HFFc6 (cell line): Measurements from ENCODE around the gene MNT. TPM values are rescaled to one million over a fixed set of nuclear protein-coding genes. Genes with fewer than 3 reads are reported as not detected.

ENCODE experiments used
- DNase-seq: peaks from one replicate; pipeline ENCODE4 v3.0.0-alpha.2; 2018
- H3K27ac Mint-ChIP-seq: 2 replicates; pipeline ENCODE4 v1.8.0; 2020; ENCODE audit warnings: mild to moderate bottlenecking, mixed read lengths
- H3K27me3 Mint-ChIP-seq: 2 replicates; pipeline ENCODE4 v1.8.0; 2021; ENCODE audit warnings: mild to moderate bottlenecking, moderate library complexity, mixed read lengths; ENCODE audit not compliant: insufficient read depth
- H3K36me3 Mint-ChIP-seq: 2 replicates; pipeline ENCODE4 v1.8.0; 2021; ENCODE audit warnings: low read depth, mixed read lengths
- H3K4me1 Mint-ChIP-seq: 2 replicates; pipeline ENCODE4 v1.8.0; 2020; ENCODE audit warnings: low read depth, mixed read lengths
- H3K4me3 Mint-ChIP-seq: 2 replicates; pipeline ENCODE4 v1.8.0; 2020; ENCODE audit warnings: mild to moderate bottlenecking, moderate library complexity, mixed read lengths
- H3K9me3 Mint-ChIP-seq: 2 replicates; pipeline ENCODE4 v1.8.0; 2020; ENCODE audit warnings: mild to moderate bottlenecking, mixed read lengths
- total RNA-seq, 6 experiments: library from RNA; stranded (reverse); fragmentation: NEBNext Ultra II Directional; extraction: Animal tissue kit (Norgen Biotek cat#: 25700); gene quantifications; 2 replicates in 1 of 6; 3 replicates in 5 of 6; pipeline ENCODE4 v1.2.3, GENCODE V29; 2021
- TF ChIP-seq, protein P1 (sequence below): fragments of 200-600 bp; sonication (generic); IDR thresholded peaks from 2 replicates; pipeline ENCODE4 v1.5.0; 2021; ENCODE audit warnings: antibody characterized with exemption, mild to moderate bottlenecking

Gene MNT
- total RNA-seq, 6 experiments from 2014 or later, result 19.4 to 25.4 (median 21.9) TPM

DNA sequence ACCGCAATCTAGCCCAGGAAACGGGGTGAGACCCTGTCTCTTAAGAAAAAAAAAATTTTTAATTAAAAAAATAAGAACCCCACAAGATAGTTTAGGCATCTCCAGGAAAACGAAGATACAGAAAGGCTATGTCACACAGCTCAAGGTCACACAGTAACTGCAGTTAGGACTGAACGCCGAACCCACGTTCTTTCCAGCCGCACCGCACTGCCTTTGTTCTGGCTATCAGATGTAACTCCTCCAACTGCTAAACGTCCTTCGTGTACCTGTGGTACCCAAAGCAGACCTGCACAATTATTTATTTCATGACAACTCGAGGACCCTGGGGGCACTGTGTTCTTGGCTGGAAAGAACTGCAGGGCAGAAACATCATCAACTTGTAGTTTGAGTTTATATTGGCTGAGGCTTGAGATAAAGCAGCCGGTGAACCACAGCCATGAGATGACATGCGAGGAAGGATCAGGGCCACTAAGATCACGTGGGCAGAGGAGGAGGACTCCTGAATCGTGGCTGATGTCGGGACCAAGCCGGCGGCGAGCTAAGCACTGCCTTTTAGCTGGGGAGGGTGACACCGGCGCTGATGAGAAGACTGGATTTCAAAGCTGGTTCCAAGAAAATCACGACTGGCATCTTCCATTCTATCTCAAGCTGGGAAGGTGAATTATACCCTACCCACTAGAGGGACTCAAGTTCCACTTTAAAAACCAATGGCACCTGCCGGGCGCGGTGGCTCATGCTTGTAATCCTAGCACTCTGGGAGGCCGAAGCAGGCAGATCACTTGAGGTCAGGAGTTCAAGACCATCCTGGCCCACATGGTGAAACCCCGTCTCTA is 20.7 kb upstream of the MNT start:
- H3K27me3 Mint-ChIP-seq, result no peaks in the 10 kb centered on the region; the same call in 1 of the 2 replicates
- DNase-seq, result no peak
- peaks cover 6% of the 10 kb centered on the region for H3K4me1 Mint-ChIP-seq
- H3K4me3 Mint-ChIP-seq, result no peak overlapping the region
- TF ChIP-seq, protein P1, sequence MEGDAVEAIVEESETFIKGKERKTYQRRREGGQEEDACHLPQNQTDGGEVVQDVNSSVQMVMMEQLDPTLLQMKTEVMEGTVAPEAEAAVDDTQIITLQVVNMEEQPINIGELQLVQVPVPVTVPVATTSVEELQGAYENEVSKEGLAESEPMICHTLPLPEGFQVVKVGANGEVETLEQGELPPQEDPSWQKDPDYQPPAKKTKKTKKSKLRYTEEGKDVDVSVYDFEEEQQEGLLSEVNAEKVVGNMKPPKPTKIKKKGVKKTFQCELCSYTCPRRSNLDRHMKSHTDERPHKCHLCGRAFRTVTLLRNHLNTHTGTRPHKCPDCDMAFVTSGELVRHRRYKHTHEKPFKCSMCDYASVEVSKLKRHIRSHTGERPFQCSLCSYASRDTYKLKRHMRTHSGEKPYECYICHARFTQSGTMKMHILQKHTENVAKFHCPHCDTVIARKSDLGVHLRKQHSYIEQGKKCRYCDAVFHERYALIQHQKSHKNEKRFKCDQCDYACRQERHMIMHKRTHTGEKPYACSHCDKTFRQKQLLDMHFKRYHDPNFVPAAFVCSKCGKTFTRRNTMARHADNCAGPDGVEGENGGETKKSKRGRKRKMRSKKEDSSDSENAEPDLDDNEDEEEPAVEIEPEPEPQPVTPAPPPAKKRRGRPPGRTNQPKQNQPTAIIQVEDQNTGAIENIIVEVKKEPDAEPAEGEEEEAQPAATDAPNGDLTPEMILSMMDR, result peak; percentile 44; the same call in 1 of the 2 replicates
- no peaks in the 10 kb centered on the region for H3K9me3 Mint-ChIP-seq
- H3K36me3 Mint-ChIP-seq, result 0 out of 2 replicates have a peak, but pooled peaks cover 7% of the 10 kb centered on the region
- H3K27ac Mint-ChIP-seq, result no peak overlapping the region

DNA sequence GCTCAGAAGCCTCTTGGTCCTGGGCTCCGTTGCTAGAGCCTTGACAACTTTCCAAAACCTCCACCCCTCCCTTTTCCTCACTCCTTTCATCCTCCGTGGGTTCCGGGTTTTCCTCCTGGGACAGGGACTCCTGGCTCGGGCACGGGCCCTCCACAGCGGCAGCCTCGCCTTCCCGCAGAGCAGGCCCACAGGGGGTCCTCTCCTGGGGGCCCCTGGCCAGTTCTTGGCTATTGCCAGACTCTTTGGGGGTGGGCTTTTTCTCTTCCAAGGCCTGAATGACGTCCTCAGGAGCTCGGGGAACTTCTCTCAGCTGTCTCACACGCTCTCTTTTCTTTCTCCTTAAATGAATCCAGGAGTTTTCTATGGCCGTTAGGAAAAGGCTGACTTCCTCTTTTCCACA is 19.3 kb upstream of the MNT start:
- TF ChIP-seq, protein P1, result no peak
- H3K9me3 Mint-ChIP-seq, result no peaks in the 10 kb centered on the region
- H3K27me3 Mint-ChIP-seq, result no peaks in the 10 kb centered on the region
- 0 out of 2 replicates have a peak, but pooled peaks cover 7% of the 10 kb centered on the region for H3K36me3 Mint-ChIP-seq
- DNase-seq, result no peak
- no peak overlapping the region for H3K4me3 Mint-ChIP-seq
- no peak overlapping the region for H3K27ac Mint-ChIP-seq
- H3K4me1 Mint-ChIP-seq, result peaks cover 11% of the 10 kb centered on the region

DNA sequence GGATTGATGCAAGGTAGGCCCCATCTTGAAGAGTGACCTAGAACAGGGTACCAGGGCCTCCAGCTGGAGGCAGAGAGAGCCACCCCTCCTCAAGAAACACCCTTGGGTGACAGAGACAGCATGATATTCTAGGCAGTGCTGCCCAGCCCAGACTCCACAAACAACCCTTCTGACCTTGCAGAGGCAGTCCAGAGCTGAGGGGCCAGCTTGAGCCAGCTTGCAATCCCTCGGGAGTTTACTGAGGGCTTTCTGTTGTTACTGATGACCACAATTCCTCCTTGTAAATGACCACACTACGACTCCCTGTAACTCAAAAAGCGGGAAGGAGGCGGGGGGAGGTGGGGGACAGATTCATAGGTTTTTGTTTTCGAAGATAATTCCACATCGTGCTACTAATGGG is 18.6 kb upstream of the MNT start:
- Mint-ChIP-seq H3K4me1 (peaks cover 11% of the 10 kb centered on the region), H3K27me3 (peaks cover 3% of the 10 kb centered on the region; the same call in 1 of the 2 replicates), H3K36me3 (0 out of 2 replicates have a peak, but pooled peaks cover 7% of the 10 kb centered on the region), H3K27ac (no peak overlapping the region), H3K9me3 (no peaks in the 10 kb centered on the region), H3K4me3 (no peak overlapping the region)
- no peak for DNase-seq
- TF ChIP-seq, protein P1, result no peak

DNA sequence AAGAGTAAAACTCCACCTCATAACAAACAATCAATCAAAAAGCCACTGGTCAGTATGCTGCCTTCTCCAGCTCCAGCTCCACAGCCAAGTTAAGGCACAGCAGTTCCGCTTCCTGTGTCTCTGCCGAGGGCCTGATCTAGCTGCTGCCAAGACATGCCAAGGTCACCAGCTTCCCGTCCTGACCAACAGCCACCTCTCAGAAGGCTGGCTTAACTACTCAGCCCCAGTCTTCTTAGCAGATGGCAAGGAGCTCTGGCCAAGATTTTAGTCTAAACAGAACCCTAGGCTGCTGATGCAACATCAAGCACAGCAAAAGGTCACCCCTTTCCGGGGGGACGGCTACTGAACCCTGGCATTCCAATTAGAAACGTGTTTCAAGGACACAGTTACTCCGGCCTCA is 17.7 kb upstream of the MNT start:
- 0 out of 2 replicates have a peak, but pooled peaks cover 7% of the 10 kb centered on the region for H3K36me3 Mint-ChIP-seq
- DNase-seq, result no peak
- no peaks in the 10 kb centered on the region for H3K9me3 Mint-ChIP-seq
- H3K27me3 Mint-ChIP-seq, result peaks cover 3% of the 10 kb centered on the region; the same call in 1 of the 2 replicates
- H3K4me3 Mint-ChIP-seq, result no peak overlapping the region
- TF ChIP-seq, protein P1, result no peak
- H3K27ac Mint-ChIP-seq, result peak overlapping the region; percentile 67; the same call in 1 of the 2 replicates
- H3K4me1 Mint-ChIP-seq, result peaks cover 11% of the 10 kb centered on the region

DNA sequence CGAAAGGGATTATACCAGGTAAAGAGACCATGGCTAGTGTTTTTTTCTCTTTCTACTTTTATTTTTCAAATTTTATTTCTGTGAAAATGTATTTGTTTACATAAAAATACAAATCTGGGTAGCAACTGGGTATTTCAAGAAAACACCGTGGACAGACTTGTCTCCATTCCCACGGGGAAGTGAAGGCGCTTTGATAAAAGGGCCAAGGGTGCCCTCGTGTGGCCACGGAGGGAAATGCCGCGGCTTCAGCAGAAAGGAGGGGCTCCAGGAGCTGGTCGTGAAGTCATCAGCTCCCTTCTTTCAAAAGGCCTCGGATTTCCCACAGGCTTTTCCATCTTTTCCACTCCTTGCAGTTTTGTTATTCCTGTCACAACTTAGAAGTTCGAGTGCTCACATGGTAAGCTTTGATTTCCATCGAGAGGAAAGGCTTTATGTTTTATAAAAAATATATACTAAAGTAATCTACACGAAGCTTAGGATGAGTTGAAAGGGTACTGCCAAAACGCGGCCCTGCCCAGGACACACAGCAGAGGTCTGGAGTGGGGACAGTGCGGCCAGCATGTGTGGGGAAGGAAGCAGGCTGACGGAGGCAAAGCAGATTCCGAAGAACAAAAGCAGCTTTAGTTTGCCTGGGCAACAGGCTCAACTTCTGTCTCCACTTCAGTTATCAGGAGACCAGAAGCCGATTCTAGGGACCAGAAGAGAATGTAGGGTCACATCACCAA is 15.3 kb upstream of the MNT start:
- H3K4me1 Mint-ChIP-seq, result peaks cover 11% of the 10 kb centered on the region
- H3K27me3 Mint-ChIP-seq, result peaks cover 3% of the 10 kb centered on the region; the same call in 1 of the 2 replicates
- no peak overlapping the region for H3K4me3 Mint-ChIP-seq
- H3K36me3 Mint-ChIP-seq, result 0 out of 2 replicates have a peak, but pooled peaks cover 7% of the 10 kb centered on the region
- H3K9me3 Mint-ChIP-seq, result no peaks in the 10 kb centered on the region
- DNase-seq, result peak; percentile 81
- H3K27ac Mint-ChIP-seq, result peak overlapping the region; percentile 58
- TF ChIP-seq, protein P1, result peak; percentile 99
